ENCODE measurements around the gene DZIP3. TPM values are rescaled to one million over a fixed set of nuclear protein-coding genes. Genes with fewer than 3 reads are reported as not detected.
A peak's percentile ranks its signal among the peaks of the same experiment; 100 is the strongest.

The DZIP3 gene
- total and polyA plus RNA-seq, 2 of the 13 experiments (the other 11 are each of a cell fraction or from before 2014, with no cell fraction given) = 11.3 to 17.3 TPM

GRCh38 chr3:108589081-108589997 is at the start of gene DZIP3, which contains the start of gene CIP2A (continued):
- TF ChIP-seq CBFB (CRISPR knock-in tag; IDR thresholded peaks at IDR 0.05) = no peak
- no peak for TF ChIP-seq ZNF460 (CRISPR knock-in tag; IDR thresholded peaks at IDR 0.05; ENCODE audit: borderline replicate concordance)
- peak; percentile 56; the same call in 1 of the 2 replicates for TF ChIP-seq AKNA (CRISPR knock-in tag; IDR thresholded peaks at IDR 0.05; ENCODE audit: borderline replicate concordance)
- TF ChIP-seq KDM5B (CRISPR knock-in tag; IDR thresholded peaks at IDR 0.05; ENCODE audit: borderline replicate concordance) = peak; percentile 49; the same call in 1 of the 2 replicates
- peak; percentile 53; the same call in 1 of the 2 replicates for TF ChIP-seq ZNF766 (CRISPR knock-in tag; IDR thresholded peaks at IDR 0.05; ENCODE audit: borderline replicate concordance)
- TF ChIP-seq ZNF557 (CRISPR knock-in tag; IDR thresholded peaks at IDR 0.05) = no peak; the same call in 1 of the 2 replicates
- no peak for TF ChIP-seq DMTF1 (CRISPR knock-in tag; IDR thresholded peaks at IDR 0.05)
- TF ChIP-seq ZNF710 (CRISPR knock-in tag; IDR thresholded peaks at IDR 0.05; ENCODE audit: borderline replicate concordance) = peak; percentile 59; the same call in 1 of the 2 replicates
- peak; percentile 80 for TF ChIP-seq ZNF143 (CRISPR knock-in tag; IDR thresholded peaks at IDR 0.05)
- peak; percentile 73 for TF ChIP-seq PRDM15 (CRISPR knock-in tag; IDR thresholded peaks at IDR 0.05)
- no peak for TF ChIP-seq ZNF556 (CRISPR knock-in tag; IDR thresholded peaks at IDR 0.05; ENCODE audit: borderline replicate concordance)
- TF ChIP-seq POGZ (CRISPR knock-in tag; IDR thresholded peaks at IDR 0.05) = peak; percentile 99
- no peak for TF ChIP-seq ZNF225 (CRISPR knock-in tag; IDR thresholded peaks at IDR 0.05)
